GM21390 (cell line): ENCODE results near the gene KCNK18.
"Not testable (repeated sequence)": the region's sequence is repeated elsewhere in the genome, so short reads cannot be mapped to it uniquely, and the experiment has no call there.

Source experiments
- ATAC-seq: cut with Tn5 transposase; IDR thresholded peaks from one replicate; pipeline ENCODE4 v1.9.1; 2021; ENCODE audit not compliant: unreplicated experiment

Gene KCNK18

DNA sequence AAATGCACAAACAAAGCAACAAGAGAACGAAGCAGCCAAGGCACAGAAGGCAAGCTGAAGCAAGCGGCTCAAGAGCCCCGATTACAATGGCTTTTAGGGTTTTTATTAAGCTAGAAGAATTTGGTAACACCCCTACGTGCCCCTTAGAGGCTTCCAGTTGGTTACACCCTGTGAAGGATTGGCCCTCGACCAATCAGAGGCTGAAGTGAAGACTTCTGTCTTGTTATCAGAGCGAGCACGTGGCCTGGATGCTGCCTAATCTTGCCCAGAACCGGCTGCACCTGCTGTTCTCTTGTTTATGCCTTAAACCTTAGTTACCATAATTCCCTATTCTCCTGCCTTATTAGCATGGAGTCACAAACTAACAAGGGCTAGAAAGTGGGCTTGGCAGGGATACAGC, 21.4 kb downstream of the KCNK18 start:
- no peak for ATAC-seq

DNA sequence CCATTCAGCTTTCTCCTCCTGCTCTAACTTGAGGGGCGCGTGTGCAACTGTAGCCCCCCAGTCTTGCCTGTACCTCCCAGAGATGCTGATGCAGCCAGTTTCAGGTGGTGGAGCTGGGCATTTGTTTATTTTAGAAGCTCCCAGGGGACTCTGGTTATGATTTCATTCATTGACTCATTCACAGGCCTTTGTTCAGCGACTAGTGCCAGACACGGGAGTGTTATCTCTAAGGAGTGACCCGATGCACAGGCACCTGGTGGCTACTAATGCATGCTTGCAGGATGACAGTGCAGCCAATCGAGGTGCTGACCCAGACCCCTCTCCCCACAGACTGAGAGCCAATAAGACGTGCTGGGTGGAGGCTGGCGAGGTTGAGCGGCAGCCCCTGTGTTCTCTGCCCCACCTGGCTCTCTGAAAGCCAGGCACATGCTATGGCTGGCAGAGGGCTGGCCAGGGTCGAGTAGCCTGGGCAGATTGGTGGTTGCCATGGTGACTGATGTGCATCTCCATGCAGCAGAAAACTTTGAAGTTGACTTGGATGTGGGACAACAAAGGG, 23.9 kb downstream of the KCNK18 start:
- ATAC-seq, result no peak

DNA sequence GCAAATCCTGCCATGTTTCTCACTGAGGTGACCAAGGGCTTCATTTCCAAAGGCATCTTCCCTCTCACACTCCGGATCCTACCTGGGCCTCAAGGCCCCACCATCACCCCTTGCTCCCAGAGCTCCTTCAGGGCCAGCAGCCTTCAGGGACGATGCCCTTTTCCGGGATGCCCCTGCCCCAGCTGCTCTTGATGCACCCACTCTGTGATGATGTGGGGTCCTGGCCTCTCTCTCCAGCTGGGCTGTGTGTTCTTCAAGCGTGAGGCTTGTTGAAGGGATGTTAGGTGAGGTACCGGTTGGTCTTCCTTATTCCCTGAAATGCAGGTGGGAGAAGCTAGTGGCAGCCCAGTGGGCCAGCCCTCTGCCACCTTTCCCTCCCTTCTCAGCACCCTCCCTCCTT, 25.3 kb downstream of the KCNK18 start:
- no peak for ATAC-seq

DNA sequence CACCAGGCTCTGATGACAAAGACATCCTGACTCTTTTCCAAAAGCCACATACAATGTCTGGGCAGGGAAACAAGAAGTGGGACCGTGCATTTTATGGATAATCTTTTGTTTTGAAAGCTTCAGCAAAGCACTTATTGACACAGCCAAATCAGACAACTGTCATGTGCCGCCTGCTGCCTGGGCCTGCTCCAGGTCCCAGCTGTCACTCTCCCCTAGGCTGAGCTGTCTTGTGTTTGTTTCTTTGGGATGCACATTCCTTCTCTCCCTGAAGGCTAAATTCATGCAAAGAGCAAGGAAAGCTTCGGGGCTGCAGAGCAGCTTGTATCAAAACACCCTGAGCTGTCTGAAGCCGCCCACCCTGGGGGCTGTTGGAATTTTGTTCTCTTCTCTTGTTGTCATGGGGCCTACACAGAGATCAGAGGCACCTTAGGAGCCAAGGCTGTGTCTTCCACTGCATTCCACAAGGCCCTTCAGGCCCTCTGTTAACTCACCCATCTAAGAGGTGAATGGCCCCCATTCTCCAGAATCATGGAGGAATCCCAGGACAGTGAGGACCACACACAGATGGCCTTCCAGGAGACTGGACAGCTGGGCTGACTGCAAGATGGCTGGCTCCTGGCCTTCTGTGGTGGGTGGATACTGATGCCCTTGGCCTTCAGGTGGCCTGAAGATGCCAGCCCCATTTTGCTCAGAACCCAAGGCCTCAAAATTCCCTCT, 25.8 kb downstream of the KCNK18 start:
- ATAC-seq, result no peak

DNA sequence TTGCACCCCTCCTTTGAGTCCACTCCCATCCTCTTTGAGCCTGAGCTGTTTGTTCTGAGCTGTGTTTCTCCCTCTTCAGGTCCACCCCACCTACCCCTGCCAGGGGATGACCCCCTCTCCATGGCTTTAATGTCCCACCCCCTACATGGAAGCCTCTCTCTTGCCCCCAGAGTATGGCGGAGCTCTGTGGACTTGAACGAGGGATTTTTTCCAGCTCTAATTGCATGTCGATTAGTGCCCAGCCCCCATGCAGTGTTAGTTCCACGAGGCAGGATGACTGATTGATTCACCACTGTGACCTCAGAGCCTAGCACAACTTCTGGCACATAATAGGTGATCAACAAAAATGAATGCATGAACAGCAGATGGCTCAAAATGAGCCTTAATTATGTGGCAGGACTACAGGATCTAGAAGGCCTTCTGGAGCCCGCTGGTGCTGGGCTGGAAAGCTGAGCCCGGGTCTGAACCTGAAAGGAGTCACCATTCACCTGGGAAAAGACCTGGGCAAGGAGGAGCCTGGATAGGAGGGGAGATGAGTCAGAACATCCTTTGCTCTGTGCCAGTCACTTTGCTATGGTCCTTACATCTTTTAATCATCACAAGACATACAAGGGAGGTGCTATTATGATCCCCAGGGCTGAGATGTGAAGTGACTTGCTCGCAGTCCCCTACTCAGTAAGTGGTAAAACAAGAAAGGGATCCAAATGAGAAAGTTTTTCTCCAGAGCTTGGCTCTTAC, 26.6 kb downstream of the KCNK18 start:
- no peak for ATAC-seq

DNA sequence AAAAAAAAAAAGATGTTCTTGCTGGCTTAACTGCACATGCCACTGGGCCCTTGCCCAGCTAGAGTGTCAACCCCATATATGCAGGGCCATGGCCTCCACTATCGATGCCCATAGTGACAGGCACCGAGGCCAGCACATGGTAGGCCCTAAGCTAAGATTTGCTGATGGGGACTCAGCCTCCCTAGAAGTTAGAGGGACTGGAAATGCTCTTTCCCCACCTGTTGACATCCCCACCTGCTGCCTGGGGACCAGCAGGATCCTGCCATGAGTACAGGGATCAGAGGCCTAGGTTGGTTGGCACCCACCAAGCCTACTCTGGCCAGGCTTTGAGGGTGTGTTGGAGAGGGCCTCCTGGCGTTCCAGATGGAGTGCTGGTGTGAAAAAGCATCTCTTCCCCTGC, 27.6 kb downstream of the KCNK18 start:
- ATAC-seq, result no peak

DNA sequence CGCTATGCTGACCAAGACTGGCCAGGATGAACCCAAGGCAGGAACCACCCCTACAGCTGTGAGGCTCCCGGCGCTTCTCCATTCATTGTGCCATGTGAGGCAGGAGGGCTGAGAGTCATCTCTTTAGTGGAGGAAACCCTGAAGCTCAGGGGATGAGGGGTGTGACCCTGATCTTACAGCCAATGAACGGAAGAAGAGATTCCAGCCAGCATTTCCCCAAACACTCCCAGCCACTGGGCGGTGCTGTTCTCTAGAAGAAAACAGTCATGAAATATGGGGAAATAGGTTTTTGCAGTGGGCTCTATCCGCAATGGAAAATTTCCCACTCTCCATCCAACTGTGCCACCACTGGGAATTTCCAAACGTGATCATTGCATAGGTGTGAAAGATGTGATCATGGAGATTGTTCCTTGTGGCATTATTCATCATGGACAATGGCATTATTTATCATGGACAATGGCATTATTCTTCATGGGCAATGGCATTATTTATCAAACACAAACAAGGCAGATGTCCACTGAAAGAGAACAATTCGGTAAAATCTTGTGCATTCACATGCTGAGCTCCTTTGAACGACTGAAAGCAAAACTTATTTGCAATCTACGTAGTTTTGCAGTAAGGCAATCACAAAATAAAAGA, 29.6 kb downstream of the KCNK18 start:
- peak; percentile 51 for ATAC-seq

DNA sequence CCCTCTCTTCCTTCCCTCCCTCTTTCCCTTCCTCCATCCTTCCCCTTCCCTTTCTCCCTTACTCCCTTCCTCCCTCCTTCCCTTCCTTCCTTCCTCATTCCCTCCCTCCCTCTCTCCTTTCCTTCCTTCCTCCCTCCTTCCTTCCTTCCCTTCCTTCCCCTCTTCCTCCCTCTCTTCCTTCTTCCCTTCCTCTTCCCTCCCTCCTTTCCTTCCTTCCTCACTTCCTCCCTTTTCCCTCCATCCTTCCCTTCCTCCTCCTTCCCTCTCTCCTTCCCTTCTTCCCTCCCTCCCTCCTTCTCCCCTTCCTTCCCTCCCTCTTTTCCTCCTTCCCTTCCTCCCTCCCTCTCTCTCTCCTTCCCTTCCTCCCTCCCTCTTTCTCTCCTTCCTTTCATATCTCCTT, 30.9 kb downstream of the KCNK18 start:
- no peak for ATAC-seq

DNA sequence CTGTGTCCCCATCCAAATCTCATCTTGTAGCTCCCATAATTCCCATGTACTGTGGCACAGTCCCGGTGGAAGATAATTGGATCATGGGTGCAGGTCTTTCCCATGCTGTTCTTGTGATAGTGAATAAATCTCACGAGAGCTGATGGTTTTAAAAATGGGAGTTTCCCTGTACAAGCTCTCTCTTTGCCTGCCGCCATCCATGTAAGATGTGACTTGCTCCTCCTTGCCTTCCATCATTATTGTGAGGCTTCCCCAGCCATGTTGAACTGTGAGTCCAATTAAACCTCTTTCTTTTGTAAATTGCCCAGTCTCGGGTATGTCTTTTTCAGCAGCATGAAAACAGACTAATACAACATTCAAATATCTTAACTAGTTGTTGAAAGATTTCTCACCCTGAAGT, 32.8 kb downstream of the KCNK18 start:
- ATAC-seq, result not testable (repeated sequence)

DNA sequence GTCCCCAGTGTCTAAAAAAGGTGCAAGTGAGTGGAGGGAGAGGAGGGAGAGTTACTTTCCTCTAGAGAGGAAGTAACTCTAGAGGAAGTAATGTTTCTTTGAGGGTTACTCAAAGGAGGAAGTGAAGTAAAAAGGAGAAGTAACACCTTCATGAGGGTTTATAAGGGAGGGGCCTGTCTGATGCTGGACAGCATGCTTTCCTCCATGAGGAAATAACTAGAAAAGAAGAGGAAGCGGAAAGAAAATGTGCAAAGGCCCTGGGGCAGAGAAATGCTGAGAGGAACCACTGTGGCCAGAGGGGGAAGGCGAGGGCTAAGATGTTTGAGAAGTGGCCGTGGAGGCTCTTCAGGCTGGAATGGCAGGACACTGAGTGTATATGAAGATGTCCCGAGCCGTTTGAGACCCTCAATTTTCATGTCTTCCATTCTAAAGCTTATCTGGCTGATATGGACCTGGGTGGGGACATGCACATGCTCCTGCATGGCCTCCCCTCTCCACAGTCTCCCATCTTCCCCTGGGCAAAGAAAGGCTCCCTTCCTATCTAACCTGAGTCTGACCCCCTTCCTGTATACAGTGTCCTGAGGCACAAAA, 40.2 kb downstream of the KCNK18 start:
- ATAC-seq, result peak; percentile 53

DNA sequence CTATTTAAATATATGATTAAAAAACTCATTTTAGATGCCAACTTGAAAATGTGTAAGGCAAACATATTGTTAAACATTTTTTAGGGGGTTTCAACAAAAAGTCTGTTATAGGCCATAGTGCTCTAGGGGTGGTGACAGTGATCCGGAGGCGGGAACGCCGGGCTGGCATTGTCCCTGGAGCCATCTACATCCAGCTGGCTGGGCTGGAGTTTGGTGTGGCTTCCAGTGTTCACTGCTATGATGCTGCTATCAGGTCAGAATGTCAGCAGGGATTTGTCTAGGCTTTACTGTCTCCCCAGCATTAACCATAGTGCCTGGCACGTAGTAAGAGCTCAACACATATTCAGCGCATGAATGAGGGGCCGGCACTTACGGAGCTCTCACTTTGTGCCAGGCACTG, 41.8 kb downstream of the KCNK18 start:
- ATAC-seq, result no peak

DNA sequence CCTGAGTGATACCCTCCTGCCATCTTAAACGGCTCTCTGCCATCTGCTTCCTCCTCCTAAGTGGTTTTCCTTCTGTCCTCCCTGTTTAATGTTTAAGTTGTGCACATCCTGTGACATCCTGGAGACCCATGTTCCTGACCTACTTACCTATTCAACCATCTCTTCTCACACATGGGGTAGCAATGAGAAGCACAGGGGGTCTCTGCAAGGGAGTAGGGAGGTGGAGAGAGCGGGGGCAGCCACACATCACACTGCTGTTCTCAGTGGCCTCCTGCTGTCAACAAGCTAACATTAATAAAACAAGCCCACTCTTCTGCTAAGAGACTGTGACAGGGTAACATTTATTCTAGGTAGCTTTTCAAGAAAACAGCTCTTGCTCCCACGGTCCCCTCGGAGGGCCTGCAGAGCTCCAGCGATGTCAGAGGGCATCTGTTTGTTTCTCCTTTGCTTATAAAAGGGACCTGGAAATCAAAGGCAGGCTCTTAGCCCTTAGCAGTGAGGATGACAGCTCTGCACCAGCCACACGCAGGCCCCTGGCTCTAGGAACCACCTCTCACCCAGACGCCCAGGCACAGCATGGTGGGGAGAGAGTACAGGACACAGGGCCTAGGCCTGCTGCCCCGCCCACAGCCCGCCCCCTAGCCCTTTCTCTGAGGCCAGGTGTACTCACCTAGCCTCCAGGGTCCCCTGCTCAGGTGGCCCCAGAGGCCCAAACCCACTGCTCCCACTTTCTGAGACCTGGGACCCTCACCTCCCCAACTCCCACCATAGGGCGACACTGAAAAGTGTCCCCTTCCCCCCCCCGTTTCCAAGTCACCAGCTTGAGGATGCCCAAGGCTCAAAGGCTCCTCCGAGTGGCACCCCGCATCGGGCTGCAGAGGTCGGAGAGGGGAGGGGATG, 42.7 kb downstream of the KCNK18 start:
- ATAC-seq, result no peak

DNA sequence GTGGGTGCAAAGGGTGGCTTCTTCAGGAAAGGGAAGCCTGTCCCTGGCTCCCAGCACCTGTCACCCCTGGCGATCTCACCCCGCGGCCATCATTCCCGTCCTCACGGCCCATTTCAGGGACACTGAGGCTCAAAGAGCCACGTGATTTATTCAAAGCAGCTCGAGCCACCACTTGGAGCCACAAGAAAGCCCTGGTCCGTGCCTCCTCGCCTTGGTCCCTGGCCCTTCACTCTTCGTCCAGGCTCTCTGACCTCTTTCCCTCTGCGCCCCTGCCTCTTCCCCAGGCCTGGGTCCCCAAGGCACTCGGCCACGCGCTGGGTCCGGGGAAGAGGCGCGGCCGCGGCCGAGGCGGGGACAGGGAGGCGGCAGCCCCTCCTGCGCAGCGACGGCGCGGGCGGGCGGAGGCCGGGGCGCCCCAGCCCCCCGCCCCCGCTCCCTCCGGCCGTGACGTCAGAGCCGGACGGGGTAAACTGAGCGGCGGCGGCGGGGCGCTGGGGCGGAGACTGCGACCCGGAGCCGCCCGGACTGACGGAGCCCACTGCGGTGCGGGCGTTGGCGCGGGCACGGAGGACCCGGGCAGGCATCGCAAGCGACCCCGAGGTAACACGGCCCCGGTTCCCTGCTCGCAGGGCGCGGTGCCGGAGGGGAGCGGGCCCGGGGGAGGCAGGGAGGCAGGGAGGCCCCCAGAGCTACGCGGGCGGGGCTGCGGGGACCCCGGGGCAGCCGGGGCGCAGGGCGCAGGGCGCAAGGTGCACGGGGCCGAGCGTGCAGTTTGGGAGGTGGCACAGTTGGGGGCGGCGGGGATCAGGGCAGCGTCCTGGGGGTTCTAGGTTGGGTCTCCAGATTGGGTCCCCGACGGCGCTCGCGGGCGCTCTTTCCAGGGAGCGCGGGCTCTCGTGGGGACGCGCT, 43.6 kb downstream of the KCNK18 start, which contains the start of gene SLC18A2:
TSS of gene SLC18A2 (plus strand) at position 494 of the 909 bp plus-strand sequence. CDS start 580 bp downstream, outside the sequence.
- no peak for ATAC-seq

DNA sequence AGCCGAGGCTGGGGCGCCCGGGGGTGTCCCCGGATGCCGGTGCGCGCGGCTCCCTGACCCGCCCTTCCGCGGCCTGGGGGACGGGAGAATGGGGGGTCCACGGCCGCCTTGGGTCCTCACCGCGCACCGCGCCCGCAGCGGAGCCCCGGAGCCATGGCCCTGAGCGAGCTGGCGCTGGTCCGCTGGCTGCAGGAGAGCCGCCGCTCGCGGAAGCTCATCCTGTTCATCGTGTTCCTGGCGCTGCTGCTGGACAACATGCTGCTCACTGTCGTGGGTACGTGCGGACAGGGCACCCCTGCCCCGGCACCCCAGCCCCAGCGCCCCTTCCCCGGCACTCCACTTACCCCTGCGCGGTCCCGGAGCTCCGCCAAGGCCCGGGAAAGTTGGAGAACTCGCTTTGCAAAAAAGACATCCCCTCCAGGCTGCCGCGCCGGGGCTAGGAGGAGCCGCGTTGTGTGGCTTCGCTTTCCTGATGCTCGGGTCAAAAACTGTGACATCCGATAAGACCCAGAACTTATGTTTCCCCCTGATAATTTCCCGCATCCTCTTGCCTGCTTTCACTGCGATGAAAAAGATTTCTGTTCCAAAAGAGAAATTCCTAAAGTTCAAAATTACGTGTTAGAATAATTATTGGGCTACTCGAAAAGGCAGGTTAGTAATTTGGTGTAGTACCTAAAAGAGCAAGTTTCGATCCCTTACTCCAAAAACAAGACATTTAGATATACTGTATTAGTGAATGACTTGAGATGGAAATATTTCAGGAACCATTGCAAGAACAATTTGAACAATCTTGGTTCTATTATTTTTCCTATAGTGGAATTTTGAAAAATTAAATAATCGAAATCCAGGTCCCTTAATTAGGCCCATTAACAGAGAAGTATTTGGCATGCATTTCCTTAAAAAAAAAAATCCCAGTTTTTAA, 44.5 kb downstream of the KCNK18 start:
- no peak for ATAC-seq

DNA sequence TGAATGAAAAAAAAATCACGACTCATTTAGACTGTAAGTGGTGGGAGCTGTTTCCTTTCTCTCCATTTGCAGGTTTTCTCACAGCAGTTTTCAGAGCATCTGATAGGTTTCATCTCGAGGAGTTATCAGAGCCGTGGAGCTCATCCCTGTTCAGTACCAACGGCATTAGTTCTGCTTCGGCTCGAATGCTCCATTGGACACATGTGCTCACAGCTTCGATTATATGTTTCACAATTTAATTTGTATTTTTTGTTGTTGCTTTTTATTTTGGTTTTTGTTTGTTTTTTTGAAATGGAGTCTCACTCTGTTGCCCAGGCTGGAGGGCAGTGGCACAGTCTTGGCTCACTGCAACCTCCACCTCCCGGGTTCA, 45.2 kb downstream of the KCNK18 start:
- no peak for ATAC-seq

DNA sequence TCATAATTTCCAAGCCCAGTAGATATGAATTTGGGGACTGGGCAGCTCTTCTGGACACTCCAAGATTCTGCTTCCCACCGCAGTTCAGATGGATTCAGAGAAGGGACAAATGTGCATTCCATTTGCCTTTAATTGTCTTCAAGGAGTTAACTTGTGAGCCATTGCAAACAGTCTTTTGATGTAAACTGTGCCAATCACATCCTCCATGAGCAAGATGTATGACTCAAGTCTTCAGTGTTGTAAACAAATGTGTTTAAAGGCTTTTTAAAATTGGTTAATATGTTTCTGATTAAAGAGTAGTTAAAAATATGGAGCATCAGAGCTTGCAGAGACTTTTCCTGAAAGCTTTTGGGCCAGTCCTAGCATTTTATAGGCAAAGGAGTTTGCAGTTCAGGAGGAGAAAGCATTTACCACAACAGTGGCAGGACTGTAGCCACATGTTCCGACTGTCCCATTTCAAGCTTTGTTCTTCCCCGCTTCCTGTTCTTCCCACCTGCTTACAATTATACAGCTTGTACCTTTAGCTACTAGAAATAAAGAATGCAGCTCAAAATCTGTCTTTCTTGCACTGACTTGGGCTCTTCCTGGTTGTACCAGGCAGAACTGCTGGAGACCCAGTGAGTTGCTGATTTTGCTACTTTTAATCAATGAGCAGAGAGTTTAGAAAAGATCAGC, 49.8 kb downstream of the KCNK18 start:
- no peak for ATAC-seq

DNA sequence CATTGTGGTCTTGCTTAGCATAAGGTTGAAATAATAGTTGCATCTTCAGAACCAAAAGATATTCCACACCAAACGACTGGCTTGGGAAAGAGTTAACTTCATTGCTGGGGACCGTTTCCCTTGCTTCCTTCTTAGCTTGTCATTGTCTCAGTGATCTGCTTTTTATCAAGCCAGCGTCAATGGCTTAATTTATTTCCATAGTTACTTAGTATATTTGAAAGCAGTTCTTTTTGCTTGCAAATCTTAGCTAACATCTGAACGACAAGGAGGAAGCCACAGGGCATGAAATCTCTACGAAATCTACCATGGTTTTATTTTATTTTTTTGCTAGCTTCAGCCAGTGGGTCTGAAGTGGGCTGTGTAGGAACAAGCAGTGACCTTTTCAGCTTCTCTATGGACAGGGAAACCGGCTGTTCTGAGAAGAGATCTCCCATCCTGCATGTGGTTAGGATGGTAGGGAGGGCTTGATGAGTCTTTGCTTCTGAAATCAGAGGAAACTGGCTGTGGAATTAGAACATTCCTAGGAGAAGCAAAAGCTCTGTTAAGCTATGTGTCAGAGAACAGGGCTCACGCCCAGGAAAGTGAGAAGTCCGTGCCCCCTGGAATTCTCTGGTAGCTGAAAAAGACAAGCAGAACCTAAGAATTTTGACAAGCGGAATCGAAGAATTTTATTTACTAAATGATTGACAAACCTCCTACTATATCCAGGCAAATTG, 51.6 kb downstream of the KCNK18 start:
- no peak for ATAC-seq
